ENCODE measurements around the gene FNIP1.
"Not testable (repeated sequence)": the region's sequence is repeated elsewhere in the genome, so short reads cannot be mapped to it uniquely, and the experiment has no call there.

- TF ChIP-seq EZH2 (IDR thresholded peaks at IDR 0.05); POLR2AphosphoS5 (IDR thresholded peaks at IDR 0.05; ENCODE audit: borderline replicate concordance, low read depth, low read length): not testable (repeated sequence)
Observed at GRCh38 chr5:131717164-131717563, 79.7 kb downstream of the FNIP1 start.
